HG03196 (cell line): ENCODE data around the gene ECE1.
"Not testable (repeated sequence)": the region's sequence is repeated elsewhere in the genome, so short reads cannot be mapped to it uniquely, and the experiment has no call there.

ENCODE experiments used
- ATAC-seq: cut with Tn5 transposase; IDR thresholded peaks from one replicate; pipeline ENCODE4 v1.9.1; 2021; ENCODE audit not compliant: unreplicated experiment

Gene ECE1

DNA sequence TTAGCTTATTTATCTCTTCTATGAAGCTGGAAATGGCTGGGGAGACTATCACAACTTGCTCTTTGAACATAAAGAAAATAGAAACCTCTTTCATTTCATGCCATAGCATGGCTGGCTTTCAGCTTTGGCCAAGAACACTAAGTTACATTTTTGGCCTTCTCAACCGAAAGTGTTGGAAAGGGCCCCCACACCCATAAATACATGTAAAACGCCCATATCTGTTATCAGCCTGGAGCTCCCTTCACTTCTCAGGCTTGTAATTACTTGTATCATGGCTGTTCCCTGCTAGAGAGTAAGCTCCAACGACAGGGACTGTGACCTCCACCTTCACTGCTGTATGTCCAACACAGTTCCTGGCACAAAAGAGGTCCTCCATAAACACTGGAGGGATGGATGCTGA lies 100.8 kb downstream of the ECE1 start:
- no peak for ATAC-seq

DNA sequence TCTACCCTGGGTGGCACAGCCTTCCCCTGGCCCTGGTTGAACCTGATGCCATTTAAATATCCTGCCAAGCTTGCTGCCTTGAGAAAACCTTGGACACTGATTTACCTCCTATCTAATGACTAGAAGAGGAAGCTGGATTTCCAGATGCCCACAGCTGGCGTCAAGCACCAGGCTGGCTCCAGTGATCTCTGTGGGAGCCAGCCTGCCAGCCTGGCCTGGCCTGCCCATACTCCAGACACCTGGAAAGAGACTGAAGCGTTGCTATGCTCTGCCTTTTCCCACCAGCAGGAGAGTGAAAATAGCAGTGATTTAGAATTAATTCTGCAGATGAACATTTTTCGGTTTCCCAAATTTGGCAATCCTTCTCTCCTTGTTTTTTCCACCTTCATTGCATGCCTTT lies 102.0 kb downstream of the ECE1 start:
- ATAC-seq, result no peak

DNA sequence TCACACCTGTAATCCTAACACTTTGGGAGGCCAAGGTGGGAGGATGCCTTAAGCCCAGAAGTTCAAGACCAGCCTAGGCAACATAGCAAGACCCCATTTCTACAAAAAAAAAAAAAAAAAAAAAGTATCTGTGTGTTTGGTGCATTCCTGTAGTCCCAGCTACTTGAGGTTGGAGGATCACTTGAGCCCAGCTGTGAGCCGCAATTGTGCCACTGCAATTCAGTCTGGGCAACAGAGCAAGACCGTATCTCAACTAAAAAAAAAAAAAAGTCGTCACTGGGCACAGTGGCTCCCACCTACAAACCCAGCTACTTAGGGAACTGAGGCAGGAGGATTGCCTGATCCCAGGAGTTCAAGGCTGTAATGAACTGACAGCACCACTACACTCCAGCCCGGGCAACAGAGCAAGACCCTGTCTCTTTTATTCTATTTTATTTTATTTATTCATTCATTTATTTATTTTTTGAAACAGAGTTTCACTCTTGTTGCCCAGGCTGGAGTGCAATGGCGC lies 105.0 kb downstream of the ECE1 start:
- no peak for ATAC-seq

DNA sequence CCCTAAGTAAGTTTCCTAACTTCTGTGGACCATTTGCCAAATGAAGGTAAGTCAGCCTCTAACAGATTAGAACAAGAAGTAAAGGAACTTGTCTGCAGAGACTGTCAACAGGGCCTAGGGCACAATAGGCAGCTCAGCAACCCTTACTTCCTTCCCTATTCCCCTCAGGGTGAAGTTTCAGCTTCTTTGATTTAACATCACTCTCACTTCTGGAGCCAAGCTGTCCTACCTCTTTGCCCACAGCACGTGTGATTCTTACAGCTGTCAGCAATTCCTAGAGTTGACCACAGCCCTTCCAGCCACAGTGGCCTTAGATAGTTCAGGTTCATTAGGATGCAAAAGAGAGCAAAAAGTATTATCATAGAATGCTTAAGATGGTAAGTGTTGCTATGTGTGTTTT lies 106.0 kb downstream of the ECE1 start:
- ATAC-seq, result no peak

DNA sequence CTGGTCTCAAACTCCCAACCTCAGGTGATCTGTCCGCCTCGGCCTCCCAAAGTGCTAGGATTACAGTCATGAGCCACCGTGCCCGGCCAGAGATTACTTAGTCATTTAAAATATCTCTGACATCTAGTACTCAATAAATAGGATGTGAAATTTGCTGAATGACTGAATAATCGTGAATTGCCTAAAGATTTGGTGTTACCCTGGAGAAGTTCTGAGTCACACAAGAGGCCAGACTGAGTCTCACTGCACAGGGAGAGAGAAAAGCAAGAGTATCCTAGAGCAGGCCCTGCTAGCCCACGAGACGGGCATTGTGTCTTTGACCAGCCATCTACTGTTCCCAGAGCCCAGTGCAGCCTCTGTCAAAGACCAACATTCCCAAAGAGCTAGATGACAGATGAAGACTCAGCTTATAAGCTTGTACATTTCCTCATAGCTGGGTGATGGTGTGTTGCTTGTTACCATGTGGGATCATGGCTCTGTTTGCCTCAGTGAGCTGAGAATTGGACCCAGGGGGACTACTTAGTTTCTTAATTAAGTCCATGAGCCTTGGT lies 108.0 kb downstream of the ECE1 start:
- no peak for ATAC-seq

DNA sequence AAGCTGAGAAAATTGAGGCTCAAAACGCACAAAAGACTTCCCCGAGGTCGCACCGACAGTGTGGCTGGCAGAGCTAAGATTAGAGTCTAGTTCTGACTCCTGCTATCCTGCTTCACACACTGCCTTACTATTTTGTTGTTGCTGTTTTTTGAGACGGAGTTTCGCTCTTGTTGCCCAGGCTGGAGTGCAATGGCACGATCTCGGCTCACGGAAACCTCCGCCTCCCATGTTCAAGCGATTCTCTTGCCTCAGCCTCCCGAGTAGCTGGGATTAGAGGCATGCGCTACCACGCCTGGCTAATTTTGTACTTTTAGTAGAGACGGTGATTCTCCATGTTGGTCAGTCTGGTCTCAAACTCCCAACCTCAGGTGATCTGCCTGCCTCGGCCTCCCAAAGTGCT lies 112.0 kb downstream of the ECE1 start:
- ATAC-seq, result not testable (repeated sequence)

DNA sequence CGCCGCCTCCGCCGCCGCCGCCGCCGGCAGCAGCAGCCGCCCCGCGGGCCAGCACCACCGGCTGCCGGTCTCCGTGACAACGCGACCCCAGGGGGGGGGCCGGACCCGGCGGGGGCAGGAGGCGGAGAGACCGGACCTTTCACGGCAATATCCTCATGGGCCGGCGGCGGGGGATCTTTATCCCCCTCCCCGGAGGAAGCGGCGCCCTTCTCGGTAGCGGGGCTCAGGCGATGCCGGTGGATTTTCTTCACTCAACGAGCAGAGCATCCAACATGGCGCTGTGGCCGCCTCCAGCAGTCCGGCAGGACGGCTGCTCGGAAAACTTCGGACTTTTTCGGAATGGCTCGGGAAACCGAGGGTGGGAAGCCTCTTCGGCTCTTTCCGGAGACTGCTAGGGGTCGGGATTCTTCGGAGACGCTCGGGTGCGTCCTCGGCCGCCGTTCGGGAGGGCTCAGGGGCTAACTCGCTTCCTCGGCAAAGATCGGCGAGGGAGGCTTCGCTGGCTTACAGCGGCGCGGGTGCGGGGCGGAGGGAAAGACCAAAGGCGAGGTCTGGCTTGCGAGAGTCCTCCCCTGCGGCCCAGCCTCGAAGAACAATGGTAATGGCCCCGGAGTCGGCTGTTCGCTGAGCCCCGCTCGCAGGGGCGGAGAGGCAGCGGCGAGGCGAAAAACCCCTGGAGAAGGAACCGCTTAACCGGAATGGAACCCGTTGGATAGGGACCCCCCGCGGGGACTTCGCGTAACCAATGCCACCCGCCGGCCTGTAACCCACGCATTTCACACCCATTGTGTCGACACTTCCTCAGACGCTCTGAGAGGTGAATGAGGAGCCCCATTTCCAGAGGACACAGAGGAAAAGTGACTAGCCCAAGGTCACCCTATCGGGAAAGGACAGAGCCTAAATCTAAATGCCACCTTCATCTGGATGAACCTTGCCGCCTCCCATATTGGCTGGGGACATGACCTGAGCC lies 113.4 kb downstream of the ECE1 start, which contains the start of gene EIF4G3:
Gene EIF4G3, minus strand, starts transcription at position 312 of the 970 bp plus-strand sequence. CDS start 174,155 bp downstream, outside the sequence.
- peak; percentile 85 for ATAC-seq

DNA sequence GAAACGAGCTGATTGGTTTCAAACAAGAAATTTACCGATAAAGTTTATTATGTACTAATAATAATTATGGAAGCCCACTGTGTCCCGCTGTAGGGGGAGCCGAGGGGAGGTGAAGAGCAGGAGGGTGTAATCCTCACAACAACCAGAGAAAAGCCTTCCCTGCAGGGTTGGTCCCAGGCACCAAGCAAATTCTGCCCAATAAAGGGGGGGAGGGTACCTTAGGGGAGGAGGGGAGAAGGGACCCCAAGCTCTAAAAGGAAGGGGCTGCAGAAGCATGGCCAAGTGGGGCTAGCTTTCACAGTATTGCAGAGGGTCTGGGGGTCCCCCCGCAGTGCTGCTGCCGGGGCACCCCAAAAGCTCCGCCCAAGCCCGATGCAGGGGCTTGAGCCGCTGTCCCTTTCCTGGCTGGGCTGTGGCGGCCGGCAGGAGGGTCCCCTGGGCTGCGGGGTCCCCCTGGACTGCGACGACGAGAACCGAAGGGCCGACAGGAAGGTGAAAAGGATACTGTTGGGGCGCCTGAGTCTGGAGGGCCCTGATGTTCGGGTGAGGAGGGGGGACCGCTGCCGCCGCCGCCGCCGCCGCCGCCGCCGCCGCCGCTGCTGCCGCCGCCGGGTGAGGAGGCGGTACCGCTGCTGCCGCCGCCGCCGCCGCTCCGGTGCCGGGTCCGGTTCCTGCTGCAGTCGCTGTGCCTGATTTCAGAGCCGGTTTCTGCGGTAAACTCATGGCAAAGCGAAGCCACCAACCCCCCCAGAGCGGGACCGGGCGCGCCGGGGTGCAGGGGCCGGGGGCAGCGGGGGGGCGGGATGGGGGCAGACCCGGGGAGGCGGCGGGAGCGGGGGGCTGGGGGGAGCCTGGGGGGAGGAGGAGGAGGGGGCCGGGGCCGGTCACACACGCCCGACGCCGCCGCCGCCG lies 114.3 kb downstream of the ECE1 start:
- ATAC-seq, result peak; percentile 4

DNA sequence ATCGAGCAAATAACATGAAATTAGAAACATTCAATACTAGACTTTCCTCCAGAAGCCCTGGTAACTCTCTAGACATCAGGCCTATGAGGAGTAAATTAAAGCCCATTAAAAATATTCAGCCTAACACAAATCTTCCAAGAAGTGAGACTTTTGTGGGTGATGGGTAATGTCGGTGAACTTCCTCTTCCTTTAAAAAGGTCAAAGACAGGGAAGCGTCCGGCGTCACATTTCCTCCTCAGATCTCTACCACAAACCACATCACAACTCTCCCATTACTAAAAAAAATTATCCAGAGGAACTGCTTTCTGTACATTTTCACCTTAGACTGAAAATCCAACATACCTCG lies 115.0 kb downstream of the ECE1 start:
- ATAC-seq, result no peak

DNA sequence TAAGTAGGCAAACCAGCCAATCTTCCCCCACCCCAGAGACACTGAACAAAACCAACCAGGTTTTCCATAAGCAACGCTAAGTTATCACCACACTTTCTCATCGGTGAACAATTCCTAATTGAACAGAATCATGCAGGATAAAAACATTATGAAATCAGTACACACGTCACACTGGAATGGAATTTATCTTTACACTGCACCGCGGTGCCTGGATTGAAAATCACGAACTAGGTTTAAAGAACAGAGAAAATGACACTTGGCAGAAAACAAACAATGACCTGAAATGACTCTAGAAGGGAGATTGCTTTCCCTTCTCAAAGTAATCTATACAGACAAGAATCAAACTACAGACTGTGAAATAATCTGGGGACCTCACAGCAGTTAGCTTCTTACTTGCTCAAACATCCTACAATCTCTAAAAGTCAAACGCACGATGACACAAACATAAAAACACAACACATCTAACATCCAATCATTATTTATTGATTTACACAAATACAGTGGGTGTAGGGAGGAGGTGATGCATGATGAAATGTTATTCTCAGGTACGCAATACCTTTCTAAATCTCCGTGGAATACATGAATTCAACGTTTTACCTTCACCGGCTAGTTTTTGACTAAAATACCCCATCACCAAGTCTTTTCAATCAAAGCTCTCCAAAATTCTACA lies 115.5 kb downstream of the ECE1 start:
- ATAC-seq, result no peak

DNA sequence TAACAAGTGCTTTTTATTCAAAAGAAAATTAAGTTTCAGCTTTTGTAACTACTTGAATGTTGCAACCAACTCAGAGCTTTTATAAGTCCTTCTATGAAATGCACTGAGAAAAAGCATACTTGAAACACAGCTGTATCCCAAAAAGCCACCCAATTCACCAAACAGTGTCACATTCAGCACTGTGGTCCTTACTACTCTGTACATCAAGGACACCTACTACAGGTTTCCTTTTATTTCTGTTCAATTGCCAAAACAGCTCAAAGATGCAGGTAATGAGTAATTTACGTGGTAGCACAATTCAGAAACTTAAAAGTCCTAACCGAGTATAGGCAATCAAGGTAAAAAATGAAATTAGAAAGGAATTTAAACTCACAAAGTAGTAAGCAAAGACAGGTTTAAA lies 116.0 kb downstream of the ECE1 start:
- ATAC-seq, result no peak

DNA sequence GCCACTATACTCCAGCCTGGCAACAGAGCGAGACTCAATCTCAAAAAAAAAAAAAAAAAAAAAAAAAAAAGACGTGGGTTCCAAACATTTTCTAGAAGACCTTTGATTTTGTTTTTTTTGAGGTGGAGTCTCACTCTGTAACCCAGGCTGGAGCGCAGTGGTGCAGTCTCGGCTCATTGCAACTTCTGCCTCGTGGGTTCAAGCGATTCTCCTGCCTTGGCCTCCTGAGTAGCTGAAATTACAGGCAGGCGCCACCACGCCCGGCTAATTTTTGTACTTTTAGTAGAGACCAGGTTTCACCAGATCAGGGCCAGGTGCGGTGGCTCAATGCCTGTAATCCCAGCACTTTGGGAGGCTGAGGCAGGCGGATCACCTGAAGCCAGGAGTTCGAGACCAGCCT lies 117.2 kb downstream of the ECE1 start:
- ATAC-seq, result not testable (repeated sequence)

DNA sequence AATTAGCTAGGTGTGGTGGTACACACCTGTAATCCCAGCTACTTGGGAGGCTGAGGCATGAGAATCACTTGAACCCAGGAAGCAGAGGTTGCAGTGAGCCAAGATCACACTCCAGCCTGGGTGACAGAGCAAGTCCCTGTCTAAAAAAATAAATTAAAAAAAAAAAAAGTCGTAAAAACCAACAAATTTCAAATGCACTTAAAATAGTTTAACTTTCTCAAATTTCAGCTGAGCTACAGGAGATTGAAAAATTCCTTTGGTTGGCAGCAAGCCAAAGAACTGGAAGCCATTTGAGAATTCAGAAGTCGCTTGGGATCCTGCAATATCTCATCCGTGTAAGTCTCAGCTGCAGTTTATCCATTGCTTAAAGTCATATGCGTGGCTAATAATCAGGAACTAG lies 119.4 kb downstream of the ECE1 start:
- not testable (repeated sequence) for ATAC-seq

DNA sequence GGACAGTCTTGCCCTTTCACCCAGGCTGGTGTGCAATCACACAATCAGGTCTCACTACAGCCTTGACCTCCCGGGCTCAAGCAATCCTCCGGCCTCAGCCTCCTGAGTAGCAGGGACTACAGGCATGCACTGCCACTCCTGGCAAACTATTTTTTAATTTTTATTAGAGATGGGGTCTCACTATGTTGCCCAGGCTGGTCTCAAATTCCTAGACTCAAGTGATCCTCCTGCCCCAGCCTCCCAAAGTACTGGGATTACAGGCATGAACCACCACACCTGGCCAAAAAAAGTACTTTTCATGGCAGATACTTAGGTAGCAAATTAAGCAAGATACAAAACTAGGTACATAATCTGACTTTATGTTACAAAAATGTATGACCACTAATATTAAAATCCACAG lies 121.8 kb downstream of the ECE1 start:
- ATAC-seq, result no peak
